Activated CD4-positive, alpha-beta T cell treated with anti-CD3 and anti-CD28 coated beads, Interleukin-2, amount 50 U/mL, for 1 hour (primary cell): Measurements from ENCODE around the gene PIP4K2C.
"Not testable (repeated sequence)": the region's sequence is repeated elsewhere in the genome, so short reads cannot be mapped to it uniquely, and the experiment has no call there.

Experiments used
- DNase-seq: peaks from one replicate; pipeline ENCODE4 v3.0.0-alpha.2; 2020

The PIP4K2C gene

DNA sequence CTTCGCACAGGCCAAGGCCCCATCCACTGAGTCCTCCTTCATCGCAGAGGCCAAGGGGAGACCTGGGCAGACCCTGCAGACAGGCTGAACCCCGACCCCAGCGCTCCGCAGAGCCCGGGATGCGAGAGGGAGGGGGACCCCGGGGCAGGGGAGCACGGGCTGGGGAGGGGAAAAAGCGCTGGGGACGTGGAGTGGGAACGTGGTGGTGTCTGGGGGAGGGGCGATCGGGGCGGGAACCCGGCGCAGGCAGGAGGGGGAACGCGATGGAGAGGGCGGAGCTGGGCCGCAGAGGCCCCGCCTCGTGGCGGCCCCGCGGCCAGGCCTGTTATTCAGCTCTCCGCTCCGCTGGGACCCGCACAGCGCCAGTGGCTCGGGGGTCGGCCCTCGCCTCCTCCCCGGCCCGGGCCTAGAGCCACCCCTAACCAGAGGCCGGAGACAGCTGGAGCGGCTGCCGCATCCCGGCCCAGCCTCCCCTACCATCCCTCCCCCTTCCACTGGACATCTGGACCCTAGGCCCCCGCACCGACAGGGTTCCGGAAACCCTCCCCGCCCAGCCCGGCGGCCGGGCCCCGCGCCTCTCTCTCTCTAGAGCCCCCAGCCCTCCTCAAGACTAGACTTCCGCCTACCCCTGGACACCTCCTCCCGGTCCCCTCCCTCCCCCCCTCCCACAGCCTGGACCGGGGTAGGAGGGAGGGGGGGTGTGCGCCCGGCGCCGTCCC lies 20.3 kb downstream of the PIP4K2C start, which contains the start of gene ARHGEF25:
TSS of gene ARHGEF25 (plus strand) at position 328 of the 719 bp plus-strand sequence. CDS start 460 bp downstream, outside the sequence.
- DNase-seq = peak; percentile 39

DNA sequence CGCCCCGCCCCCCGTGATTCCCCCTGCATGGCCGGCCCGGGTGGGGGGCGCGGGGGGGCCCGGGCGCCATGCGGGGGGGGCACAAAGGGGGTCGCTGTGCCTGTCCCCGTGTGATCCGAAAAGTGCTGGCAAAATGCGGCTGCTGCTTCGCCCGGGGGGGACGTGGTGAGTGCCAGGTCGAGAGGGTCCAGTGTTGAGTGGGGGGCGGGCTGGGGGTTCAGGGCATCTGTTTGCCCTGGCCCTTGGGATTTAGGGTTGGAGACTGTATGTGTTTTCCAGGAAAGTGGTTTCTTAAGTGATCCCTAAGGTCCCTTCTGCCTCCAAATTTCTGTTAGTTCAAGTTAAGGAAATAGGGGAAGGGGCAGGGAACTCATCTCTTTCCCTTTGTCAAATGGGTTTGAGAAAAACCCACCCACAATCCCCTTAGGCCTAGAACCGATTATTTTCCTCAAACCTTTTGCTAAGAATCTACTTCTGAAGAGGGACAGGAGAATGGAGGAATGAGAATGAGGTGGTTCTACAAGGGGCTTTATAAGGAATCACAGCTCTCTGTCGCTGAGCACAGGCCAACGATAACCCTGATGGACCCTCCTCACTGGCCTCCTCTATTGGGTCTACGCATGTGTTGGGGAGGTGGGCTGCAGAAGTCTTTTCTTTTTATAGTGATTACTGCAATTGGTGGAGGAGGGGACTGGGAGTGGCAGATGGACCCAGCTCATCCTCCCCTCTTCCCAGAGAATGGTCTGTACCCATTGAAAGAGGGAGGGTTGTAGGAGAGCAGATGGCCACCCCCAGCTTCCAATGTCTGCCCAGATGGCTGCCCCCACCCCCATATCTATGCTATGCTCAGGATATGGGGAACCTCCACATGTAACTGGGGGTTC lies 21.1 kb downstream of the PIP4K2C start:
- DNase-seq = no peak

DNA sequence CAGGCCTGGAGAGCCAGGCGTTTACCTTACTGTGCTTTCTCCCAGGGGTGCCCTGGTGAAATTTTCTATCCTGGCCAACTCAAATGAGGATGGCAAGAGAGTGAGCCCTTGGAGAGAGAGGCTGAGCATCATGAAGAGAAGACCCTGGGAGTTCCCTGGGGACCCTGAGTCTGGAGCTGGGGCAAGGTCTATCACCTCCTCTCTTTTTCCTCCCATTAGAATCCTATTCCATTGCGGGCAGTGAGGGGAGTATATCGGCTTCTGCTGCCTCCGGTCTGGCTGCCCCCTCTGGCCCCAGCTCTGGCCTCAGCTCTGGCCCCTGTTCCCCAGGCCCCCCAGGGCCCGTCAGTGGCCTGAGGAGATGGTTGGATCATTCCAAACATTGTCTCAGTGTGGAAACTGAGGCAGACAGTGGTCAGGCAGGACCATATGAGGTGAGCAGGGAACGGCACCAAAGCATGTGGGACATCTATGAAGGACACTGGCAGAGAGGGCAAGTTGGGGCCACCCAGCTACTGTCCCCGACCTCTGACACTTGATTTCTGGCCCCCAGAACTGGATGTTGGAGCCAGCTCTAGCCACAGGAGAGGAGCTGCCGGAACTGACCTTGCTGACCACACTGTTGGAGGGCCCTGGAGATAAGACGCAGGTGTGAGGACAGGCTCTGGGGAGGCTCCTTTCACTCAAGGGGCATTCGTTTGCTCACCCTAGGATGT lies 21.9 kb downstream of the PIP4K2C start:
- no peak for DNase-seq

DNA sequence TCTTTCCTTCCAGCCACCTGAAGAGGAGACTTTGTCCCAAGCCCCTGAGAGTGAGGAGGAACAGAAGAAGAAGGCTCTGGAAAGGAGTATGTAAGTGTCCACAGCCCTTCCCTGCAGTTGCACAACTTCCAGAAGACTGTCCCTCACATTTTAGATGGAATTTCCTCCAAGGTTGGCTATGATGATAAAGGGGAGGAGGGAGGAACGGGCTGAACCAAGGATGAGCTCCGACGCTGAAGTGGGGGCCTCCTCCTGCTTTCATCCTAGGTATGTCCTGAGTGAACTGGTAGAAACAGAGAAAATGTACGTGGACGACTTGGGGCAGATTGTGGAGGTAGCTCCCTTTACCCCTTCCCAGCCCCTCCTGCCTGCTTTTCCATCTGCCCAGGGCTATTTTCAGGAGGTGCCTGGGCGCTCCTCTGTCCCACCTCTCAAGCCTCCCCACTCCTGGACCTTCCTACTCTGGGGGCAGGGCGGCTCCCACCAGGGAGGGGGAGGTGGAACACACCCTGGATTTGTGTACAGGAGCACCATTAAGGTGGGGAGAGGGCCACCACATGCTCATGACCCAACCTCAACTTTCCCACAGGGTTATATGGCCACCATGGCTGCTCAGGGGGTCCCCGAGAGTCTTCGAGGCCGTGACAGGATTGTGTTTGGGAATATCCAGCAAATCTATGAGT lies 22.6 kb downstream of the PIP4K2C start:
- DNase-seq = no peak

DNA sequence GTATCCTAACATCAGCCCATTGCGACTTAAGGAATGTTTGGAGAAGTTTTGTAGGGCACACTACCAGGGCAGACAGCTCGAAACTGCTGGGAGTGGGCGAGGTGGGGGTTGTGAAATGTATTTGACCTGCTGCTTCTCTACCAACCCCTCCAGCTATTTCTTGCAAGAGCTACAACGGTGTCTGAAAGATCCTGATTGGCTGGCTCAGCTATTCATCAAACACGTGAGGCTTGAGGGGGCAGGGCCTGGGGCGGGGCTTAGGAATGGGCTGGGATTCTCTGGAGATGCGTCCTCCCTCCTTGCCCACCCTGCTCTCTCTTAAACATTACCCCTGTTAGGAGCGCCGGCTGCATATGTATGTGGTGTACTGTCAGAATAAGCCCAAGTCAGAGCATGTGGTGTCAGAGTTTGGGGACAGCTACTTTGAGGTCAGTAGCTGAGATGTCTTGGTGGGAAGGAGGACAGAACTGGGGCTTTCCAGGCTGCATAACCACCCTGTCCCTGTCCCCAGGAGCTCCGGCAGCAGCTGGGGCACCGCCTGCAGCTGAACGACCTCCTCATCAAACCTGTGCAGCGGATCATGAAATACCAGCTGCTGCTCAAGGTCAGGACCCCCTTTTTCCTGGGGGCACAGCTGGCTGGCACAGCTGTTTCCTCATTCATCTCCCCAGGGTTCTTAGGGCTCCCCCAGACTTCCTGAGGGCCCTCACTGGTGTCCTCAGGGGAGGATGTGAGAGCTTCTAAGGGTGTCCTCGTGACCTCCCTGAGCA lies 23.4 kb downstream of the PIP4K2C start:
- no peak for DNase-seq

DNA sequence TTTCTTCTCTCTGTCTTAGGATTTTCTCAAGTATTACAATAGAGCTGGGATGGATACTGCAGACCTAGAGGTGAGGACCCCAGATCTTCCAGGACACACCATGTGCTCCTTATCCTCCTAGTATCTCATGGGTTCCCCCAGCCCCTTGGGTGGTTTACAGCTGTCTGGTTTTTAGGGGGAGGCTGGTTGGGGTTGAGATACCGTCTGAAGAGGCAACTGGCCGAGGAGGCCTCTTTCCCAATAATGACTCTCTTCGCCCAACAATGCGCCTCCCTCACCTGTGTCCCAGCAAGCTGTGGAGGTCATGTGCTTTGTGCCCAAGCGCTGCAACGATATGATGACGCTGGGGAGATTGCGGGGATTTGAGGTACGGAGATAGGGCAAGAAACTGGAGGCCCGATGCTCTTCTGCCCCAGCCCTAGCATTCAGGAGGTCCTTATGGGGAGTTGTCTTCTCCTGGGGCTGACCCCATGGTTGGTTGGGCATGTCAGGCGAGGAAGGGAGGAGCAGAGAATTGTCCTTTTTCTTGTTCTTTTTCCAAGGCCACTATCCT lies 24.0 kb downstream of the PIP4K2C start:
- DNase-seq = no peak

DNA sequence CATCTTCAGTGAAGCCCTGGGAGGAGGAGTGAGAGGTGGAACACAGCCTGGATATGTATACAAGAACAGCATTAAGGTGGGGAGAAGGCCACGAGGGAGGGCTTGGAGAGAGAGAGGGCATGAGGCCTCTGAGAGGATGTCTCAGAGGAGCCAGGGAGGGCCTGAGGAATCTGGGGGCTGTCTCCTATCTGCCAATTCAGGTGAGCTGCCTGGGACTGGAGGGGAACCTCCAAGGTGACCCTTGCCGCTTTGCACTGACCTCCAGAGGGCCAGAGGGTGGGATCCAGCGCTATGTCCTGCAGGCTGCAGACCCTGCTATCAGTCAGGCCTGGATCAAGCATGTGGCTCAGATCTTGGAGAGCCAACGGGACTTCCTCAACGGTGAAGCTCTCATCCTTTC lies 24.6 kb downstream of the PIP4K2C start:
- DNase-seq = no peak

DNA sequence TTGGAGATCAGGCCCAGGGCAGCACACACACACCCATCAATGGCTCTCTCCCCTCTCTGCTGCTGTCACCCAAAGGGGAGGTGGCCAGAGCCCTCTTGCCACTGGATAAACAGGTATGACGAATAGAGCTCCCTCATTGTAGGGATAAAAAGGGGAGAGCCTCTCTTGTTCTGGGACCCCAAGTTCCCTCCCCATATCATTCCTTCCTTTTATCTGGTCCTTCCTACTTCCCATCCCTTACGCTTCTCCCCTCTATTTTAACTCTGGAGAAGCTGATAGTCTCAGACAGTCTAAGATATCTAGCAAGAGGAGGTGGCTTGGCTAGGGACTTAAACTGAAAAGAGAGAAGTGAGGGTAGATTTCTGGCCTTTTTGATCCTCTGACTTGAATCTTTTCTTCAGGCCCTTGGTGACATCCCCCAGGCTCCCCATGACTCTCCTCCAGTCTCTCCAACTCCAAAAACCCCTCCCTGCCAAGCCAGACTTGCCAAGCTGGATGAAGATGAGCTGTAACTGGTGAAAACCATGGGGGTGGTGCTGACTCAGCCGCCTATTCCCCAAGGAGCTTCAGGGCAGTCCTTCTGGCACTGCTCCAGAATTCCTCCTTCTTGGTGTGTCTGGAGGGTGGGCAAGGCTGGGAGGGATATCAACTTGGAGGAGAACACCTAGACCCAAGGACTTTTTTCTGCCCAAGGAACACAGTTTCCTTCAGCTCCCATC lies 25.6 kb downstream of the PIP4K2C start:
- no peak for DNase-seq

DNA sequence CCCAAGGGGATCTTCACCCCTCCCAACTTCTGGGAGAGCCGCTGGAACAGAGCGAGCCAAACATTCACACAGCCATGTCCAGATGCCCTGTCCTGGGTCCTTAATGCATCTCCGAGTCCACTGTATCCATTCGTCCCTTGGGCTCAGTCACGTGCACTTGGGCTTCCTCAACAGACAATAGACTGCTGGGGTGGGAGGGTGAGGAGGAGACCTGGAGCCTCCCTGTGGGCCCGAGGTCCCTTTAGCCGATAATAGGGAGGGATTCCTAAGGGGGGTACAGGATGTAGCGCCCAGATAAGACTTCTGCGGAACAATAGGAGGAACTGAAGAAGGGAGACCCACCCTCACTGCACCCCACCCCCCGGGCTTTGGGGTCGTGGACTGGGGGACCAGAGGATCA lies 26.9 kb downstream of the PIP4K2C start:
- no peak for DNase-seq

DNA sequence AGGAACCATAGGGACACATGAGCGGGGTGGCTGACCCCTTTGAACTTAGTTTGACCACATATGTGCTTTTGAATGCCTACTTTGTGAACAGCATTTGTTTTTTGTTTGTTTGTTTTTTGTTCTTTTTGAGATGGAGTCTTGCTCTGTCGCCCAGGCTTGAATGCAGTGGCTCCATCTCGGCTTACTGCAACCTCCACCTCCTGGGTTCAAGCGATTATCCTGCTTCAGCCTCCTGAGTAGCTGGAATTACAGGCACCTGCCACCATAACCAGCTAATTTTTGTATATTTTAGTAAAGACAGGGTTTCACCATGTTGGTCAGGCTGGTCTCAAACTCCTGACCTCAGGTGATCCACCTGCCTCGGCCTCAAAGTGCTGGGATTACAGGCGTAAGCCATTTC lies 27.4 kb downstream of the PIP4K2C start:
- DNase-seq = not testable (repeated sequence)

DNA sequence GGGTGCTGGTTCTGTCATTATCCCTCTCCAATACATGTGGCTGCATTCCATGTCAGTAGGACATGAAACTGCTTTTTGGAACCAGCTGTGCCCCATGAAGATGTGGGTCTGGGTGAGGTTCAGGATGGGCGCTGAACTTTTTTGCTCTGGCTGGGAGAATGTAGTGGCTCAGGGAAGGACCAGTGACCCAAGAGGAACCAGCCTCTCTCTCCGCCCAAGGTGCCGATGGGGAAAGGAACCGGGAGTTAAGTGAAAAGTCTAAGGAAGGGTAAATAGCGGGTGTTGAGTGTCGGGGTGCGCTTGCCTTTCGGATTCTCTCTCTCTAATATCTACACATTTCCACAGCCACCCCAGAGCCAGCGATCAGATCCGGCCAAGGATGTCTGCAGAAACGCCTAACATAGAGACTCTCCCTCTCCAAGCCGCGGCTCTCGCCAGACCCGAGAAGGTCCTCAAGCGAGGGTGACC lies 28.0 kb downstream of the PIP4K2C start:
- DNase-seq = no peak

DNA sequence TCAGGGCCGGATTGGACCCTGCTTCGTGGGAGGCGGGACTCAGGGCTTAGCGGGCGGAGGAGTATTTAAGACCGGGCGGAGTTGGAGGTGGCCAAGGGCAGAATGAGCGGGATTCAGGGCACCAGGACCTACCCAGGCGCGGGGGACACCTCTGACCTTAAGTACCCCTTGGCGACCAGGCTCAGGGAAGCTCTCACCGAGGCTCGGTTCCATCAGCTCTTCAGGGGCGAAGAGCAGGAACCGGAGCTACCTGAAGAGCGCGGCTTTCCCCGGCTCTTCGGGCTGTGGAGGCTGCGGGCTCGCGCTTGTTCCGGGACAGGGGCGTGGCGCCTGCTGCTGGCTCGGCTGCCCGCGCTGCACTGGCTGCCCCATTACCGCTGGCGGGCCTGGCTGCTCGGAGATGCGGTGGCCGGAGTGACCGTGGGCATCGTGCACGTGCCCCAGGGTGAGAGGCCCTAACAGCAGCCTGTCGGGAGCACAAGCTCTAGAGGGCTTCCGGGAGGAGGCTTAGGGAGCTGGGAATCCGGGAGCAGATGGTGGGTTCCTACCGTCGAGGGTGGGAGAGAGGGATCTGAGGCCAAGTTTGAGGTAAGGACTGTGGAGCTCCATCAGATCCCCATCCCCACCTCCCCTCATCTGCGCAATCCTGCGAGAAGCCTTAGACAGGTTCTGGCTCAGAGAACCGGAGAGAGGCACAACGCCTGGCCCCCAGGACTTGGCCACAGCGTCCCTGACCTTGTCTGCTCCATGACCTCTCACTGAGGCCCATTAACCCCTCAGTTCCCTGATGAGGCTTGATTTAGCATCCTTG lies 28.6 kb downstream of the PIP4K2C start:
- DNase-seq = no peak

DNA sequence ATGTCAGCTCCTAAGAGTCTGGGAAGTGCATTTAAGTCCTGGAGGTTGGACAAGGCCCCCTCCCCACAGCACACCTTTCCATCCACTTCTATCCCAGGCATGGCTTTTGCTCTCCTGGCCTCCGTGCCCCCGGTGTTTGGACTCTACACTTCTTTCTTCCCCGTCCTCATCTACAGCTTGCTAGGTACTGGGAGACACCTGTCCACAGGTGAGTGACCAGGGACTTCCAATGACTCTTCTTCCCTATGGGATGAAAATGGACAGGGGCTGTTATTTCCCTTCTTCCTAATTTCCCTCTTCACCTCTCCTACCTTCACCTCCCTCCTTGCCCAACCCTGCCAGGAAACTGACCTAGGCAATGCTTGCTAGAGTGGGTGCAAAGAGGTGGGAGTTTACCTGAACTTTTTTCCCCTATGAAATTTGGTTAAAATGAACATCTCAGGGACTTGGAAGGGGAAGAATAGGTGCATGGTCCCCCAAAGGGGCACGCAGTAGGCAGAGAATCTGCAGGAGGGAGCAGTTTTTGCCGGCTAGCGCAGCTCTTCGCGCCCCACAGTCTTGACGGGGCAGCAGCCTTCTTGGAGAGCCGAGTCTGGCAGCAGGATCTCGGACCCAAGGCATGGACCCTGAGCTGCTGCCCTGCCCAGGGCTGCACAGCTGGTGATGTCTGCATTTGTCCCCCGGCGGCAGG lies 29.4 kb downstream of the PIP4K2C start:
- no peak for DNase-seq

DNA sequence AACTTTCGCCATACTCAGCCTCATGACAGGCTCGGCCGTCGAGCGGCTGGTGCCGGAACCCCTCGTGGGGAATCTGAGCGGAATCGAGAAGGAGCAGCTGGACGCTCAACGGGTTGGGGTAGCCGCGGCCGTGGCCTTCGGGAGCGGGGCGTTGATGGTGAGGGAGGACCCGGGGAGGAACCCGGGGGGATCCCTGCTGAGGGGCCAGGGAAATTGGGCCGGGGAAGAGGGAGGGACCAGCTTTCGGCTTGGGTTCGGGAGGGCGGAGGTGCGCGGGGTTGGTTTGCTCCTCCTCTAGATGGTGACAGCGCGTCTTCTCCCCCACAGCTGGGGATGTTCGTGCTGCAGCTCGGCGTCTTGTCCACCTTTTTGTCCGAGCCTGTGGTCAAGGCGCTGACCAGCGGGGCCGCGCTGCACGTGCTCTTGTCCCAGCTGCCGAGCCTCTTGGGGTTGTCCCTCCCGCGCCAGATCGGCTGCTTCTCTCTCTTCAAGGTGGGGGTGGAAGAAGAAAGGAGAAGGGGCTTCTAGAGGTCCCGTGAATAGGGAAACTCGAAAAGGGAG lies 30.0 kb downstream of the PIP4K2C start:
- no peak for DNase-seq

DNA sequence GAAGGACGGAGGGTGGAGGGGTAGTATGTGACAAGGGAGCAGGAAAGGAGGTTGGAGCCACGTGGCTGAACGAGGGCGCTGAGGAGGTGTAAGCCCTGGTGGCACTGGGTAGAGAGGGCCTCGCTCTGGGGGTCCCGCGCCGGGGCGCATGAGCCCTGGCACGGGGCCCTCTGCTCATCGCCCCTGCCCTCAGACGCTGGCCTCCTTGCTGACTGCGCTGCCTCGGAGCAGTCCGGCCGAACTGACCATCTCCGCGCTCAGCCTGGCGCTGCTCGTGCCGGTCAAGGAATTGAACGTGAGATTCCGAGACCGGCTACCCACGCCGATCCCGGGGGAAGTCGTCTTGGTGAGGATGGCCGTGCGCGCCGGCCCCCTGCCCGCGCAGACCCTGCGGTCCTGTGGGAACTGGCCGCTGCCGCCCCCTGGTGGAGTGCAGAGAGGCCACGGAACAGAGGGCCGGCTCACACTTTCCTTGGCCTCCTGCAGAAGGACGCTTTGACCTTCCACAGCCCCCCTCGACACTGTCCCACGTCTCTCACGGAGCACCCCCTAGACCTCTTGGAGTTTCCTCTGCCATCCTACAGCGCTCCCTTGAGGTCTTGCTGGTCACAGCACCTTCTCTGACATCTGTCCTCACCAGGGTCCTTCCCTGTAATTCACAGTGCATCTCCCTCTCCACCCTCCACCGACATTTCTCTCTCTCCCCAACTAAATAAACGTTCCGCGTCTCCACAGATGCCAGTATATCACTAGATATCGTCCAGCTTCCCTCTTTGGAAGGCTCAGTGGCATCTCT lies 30.7 kb downstream of the PIP4K2C start:
- peak; percentile 58 for DNase-seq

DNA sequence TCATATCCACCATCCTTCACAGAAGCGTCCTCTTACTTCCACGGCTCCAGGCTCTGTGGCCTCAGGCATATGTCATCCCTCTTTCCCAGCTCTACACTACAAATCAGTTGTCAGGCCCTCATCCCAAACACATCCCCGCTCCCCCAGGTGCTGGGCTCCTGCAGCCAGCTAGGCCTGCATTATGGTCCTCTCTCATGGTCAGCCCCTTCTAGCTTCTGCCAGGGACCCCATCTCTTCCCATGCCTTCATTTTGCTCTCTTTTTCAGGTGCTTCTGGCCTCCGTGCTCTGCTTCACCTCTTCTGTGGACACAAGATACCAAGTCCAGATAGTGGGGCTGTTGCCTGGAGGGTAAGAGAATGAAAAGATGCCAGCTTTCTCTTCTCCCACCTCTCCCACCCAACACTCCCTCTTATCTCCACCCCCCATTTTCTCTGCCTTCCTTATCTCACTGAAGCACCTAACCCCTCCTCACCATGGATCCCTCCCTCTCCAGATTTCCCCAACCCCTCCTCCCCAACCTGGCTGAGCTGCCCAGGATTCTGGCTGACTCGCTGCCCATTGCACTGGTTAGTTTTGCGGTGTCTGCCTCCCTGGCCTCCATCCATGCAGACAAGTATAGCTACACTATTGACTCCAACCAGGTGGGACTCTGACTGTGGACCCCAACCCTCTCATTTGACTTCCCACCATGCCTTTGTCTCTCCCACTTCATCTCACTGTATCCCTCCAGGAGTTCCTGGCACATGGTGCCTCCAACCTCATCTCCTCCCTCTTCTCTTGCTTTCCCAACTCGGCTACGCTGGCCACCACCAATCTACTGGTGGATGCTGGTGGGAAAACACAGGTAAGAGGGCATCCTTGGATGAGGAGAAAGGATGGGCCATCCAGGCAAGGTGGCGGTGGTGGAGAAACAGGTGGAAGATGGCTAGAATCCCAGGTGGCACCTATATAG lies 31.6 kb downstream of the PIP4K2C start:
- no peak for DNase-seq

DNA sequence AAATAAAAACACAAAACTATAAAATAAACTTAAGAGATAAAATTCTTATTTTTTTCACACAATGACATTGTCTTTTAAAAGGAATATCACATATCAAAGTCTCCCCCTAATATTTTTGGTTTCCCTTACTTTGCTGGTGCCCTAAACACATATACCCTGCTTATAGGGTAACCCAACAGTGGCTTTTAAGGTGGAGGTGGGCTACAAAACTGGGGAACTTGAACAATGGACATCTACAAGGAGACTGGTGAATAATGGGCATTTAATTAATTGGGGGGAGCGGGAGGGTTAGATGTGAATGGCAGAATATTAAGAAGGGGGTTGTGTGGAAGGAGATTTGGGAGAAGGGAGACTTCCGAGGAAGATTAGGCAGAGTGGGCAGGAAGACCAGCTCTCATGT lies 32.4 kb downstream of the PIP4K2C start:
- no peak for DNase-seq
